HEK293 (cell line): ENCODE data around the gene RAG1.

Experiments used
- GLI4 ChIP-seq: fragments of 450-650 bp; formaldehyde crosslinking; IDR thresholded peaks from 2 replicates; pipeline ENCODE4 v1.5.1; 2016; ENCODE audit warnings: missing biosample characterization, missing genetic modification characterization
- PATZ1 ChIP-seq: fragments of 450-650 bp; formaldehyde crosslinking; IDR thresholded peaks from 2 replicates; pipeline ENCODE4 v1.5.1; 2016; ENCODE audit warnings: missing biosample characterization, missing genetic modification characterization
- SALL2 ChIP-seq: fragments of 450-650 bp; formaldehyde crosslinking; IDR thresholded peaks from 2 replicates; pipeline ENCODE4 v1.5.0; 2017; ENCODE audit warnings: missing biosample characterization, mild to moderate bottlenecking, missing genetic modification characterization, borderline replicate concordance
- ZNF292 ChIP-seq: fragments of 450-650 bp; formaldehyde crosslinking; IDR thresholded peaks from 2 replicates; pipeline ENCODE4 v1.5.1; 2016; ENCODE audit warnings: low read depth, missing biosample characterization, missing genetic modification characterization, borderline replicate concordance
- ZNF837 ChIP-seq: fragments of 450-650 bp; formaldehyde crosslinking; IDR thresholded peaks from 2 replicates; pipeline ENCODE4 v1.5.1; 2016; ENCODE audit warnings: missing biosample characterization, missing genetic modification characterization
- TF ChIP-seq, protein P1 (sequence below): fragments of 450-650 bp; formaldehyde crosslinking; IDR thresholded peaks from 2 replicates; pipeline ENCODE4 v1.5.1; 2016; ENCODE audit warnings: missing biosample characterization, missing genetic modification characterization

DNA sequence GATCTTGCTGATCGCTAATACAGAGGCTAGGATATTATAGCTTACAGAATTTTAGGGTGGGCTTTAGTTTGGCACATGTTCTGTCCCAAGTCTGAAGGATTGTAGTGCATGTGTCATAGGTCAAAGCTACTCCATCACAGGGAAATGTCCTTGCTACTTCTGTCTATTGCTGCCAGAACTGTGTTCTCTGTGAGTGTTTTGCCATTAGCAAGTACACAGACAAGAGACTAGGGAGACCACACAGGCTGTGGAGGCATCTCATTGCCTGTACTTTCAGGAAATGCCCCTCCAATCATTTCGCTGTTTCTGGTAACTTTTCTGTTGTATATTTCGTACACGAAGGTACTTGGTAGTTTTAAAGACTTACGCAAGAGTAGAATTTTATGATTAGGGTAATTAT, 55.7 kb downstream of the RAG1 start:
- TF ChIP-seq, protein P1, sequence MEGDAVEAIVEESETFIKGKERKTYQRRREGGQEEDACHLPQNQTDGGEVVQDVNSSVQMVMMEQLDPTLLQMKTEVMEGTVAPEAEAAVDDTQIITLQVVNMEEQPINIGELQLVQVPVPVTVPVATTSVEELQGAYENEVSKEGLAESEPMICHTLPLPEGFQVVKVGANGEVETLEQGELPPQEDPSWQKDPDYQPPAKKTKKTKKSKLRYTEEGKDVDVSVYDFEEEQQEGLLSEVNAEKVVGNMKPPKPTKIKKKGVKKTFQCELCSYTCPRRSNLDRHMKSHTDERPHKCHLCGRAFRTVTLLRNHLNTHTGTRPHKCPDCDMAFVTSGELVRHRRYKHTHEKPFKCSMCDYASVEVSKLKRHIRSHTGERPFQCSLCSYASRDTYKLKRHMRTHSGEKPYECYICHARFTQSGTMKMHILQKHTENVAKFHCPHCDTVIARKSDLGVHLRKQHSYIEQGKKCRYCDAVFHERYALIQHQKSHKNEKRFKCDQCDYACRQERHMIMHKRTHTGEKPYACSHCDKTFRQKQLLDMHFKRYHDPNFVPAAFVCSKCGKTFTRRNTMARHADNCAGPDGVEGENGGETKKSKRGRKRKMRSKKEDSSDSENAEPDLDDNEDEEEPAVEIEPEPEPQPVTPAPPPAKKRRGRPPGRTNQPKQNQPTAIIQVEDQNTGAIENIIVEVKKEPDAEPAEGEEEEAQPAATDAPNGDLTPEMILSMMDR: no peak
- TF ChIP-seq SALL2 (no peak), PATZ1 (tag by site-specific recombination) (no peak), ZNF292 (tag by site-specific recombination) (no peak), ZNF837 (tag by site-specific recombination) (no peak), GLI4 (tag by site-specific recombination) (no peak)
